Midbrain (tissue), 1 donor: ENCODE results near the gene RCAN1.

Experiments used
- DNase-seq: peaks from one replicate; lab custom pipeline; 2025; lab: John Stamatoyannopoulos, UW

The RCAN1 gene

DNA sequence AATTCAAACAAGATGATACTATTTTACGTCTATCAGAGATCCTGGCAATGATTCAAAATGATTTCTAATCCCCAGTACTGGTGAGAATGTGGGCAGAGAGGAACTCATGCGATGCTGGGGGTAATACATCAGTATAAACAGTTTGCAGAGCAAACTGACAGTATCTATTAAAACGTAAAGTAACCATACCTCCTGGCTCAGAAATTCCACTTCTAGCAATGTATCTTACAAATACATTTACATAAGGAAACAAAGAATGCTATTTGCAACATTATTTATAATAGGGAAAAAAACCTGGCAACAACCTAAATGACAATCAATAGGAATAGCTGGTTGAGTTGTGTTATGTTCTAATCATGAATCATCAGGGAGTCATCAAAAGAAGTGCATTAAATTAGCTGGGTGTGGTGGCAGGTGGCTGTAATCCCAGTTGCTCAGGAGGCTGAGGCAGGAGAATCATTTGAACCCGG is 15.9 kb downstream of the RCAN1 start:
- DNase-seq, result no peak

- DNase-seq, result no peak
Observed at GRCh38 chr21:34597406-34597805, 17.5 kb downstream of the RCAN1 start.

GRCh38 chr21:34596561-34597271 is 18.2 kb downstream of the RCAN1 start:
- DNase-seq, result no peak

GRCh38 chr21:34595457-34595856 is 19.5 kb downstream of the RCAN1 start:
- DNase-seq, result no peak

GRCh38 chr21:34594566-34595234 is 20.2 kb downstream of the RCAN1 start:
- DNase-seq, result no peak

- no peak for DNase-seq
Observed at GRCh38 chr21:34593954-34594531, 20.9 kb downstream of the RCAN1 start.

GRCh38 chr21:34593423-34593822 is 21.5 kb downstream of the RCAN1 start:
- no peak for DNase-seq

GRCh38 chr21:34592120-34592955 is 22.6 kb downstream of the RCAN1 start:
- DNase-seq, result no peak

DNA sequence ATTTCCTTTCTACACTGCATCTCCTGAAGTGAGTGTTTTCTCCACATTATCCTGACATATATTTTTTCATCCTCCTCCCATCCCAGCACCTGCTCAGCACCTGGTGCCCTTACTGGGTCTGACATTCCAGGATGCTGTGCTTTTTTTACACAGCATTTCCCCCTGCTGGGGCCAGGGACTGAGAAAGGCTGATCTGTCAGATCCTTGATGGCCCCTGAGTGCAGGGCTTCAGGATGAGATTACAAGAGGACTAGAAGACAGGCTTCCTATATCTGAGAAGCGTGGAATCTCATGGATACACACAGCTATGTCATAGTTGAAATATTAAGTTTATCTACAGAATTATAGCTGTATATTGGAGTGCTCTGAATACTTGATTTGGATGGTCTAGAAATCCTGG is 24.4 kb downstream of the RCAN1 start:
- DNase-seq, result no peak

DNA sequence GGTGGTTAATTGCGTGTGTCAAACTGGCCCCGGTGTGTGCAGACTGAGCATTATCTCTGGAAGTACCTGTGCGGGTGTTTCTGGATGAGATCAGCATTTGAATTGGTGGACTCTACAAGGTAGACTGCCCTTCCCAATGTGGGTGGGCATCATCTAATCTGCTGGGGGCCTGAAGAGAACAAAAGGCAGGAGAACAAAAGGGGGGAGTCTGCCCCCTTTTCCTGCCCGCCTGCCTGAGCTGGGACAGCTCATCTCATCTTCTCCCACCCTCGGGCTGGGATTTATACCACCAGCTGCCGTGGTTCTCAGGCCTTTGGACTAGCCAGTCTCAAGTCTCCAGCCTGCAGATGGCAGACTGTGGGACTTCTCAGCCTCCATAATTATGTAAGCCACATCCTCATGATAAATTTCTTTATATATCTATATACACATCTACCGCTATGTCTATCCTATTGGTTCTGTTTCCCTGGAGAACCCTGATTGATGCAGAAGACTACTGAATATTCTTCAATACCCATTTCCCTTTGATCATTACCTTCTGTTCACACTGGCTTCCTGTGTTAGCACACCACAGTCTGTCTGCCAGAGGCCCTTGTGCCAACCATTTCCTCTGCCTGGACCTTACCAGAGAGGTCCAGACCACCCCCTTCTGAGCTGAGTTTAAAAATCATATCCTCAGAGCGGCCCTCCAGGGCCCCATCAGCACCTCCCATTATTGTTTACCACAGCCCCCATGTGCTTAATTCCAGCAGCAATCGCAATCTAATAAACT is 25.2 kb downstream of the RCAN1 start:
- no peak for DNase-seq

GRCh38 chr21:34583926-34584563 is 30.9 kb downstream of the RCAN1 start:
- DNase-seq, result no peak

GRCh38 chr21:34582506-34583150 is 32.3 kb downstream of the RCAN1 start:
- peak; percentile 57 for DNase-seq

DNA sequence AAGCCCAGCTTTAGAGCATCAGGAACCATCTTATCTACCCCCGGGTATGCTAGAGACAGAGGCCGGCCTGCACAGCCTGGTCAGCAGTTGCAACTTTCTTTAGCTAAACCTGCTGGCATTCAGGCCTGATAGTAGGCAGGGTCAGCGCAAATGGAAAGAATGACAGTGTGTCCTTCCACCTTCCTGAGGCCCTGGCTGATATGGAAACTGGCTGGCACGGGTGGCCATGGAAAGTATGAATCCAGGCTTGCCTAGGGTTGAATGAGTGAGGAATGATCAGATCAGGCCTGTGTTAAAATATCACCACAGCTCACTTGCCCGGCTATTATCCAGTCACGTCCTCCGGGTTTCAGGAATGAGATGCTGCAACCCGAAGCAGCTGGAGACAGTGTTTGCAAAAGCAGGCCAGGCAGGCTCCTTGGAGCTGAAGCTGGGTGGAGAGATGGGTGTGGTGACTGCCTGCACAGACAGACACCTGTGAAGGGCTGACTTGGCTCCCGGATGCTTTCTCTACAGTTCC is 34.7 kb downstream of the RCAN1 start:
- no peak for DNase-seq

- no peak for DNase-seq
Observed at GRCh38 chr21:34579411-34579810, 35.5 kb downstream of the RCAN1 start.

DNA sequence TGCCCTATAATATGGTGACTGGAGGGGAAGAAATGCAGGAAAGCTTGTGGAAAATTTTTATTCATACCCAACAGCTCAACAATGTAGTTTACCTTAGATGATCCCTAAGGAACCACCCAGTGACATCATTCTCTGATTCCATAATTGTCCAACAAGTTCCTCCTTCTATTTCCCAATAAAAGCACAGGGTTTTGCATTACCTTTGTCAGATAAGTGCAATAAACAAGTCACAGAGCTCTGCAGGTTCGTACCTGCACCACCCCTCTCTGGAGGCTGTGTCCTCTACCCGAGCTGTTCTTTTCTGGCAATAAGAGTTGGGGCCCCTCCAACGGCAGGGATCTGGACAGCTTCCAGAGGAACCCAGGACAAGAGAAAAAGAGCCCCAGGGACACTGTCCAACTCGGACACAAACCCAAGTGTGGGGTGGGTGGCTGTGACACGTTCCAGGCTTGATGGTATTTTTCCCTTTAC is 38.8 kb downstream of the RCAN1 start:
- DNase-seq, result peak; percentile 7

DNA sequence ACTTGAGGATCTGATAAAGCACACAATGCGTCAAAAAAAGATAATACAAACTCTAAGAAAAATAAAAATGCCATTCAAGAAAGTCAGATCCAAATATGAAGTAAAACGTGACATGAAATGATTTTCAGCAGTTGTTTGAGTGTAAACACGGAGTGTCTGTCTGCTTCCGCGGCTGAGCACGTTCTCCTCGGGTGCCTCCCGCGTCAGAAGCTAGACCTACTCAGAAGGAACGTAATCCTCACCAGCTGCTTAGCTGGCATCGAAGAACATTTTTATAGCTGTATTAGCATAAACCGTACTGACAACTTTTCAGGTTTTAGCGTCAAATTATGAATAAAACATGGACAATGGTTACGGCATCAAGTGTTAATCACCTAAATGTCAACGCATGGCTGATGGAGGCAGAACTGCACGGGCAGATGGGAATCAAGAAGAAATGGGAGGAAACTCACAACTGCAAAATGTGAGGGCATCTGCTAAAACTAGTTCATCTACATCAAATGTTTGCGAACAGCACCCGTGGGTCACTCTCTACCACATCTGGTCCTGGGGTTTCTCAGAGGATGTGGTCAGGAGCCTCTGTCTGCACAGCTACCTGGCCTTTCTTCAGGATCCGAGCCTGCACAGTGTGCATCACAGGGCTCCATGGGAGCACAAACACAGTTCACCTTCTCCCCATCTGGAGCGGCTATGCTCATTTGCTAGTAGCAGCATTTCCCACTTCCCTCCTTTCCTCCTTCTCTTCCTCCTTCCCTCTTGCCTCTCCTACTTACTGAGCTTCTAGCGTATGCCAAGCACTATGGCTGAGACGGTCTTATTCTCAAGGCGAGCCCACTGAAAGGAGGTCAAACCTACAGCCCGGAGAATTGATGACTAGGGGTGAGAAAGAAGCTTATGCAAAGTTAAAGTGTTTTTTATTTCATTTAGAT is 40.0 kb downstream of the RCAN1 start:
- no peak for DNase-seq

- DNase-seq, result no peak
Observed at GRCh38 chr21:34571994-34572393, 42.9 kb downstream of the RCAN1 start.

GRCh38 chr21:34570313-34570712 is 44.6 kb downstream of the RCAN1 start:
- no peak for DNase-seq

- no peak for DNase-seq
Observed at GRCh38 chr21:34569381-34569979, 45.4 kb downstream of the RCAN1 start.
